HepG2 (cell line): Measurements from ENCODE around the gene ALCAM. TPM values are rescaled to one million over a fixed set of nuclear protein-coding genes. Genes with fewer than 3 reads are reported as not detected.
A peak's percentile ranks its signal among the peaks of the same experiment; 100 is the strongest.

Experiments used
- AGO2 ChIP-seq: fragments of 200-400 bp; formaldehyde crosslinking; optimal IDR thresholded peaks from 2 replicates; pipeline ENCODE3; 2017; ENCODE audit warnings: mild to moderate bottlenecking, low read depth, low read length, moderate library complexity
- ATAD3A ChIP-seq: sonication (generic); formaldehyde crosslinking; IDR thresholded peaks from 2 replicates; pipeline ENCODE4 v1.4.0; 2020; ENCODE audit warnings: missing genetic modification reagents
- CENPX ChIP-seq: sonication (generic); formaldehyde crosslinking; IDR thresholded peaks from 2 replicates; pipeline ENCODE4 v1.9.0; 2021; ENCODE audit warnings: mild to moderate bottlenecking, missing genetic modification reagents, moderate library complexity
- DR1 ChIP-seq: sonication (generic); formaldehyde crosslinking; IDR thresholded peaks from 2 replicates; pipeline ENCODE4 v1.8.0; 2021; ENCODE audit warnings: mild to moderate bottlenecking, missing genetic modification reagents, inconsistent platforms
- FOXA3 ChIP-seq: IDR thresholded peaks from 2 replicates; pipeline ENCODE4 v1.6.1; 2016; ENCODE audit warnings: missing genetic modification reagents, missing compliant biosample characterization
- GZF1 ChIP-seq: sonication (generic); formaldehyde crosslinking; IDR thresholded peaks from 2 replicates; pipeline ENCODE4 v1.5.1; 2020; ENCODE audit warnings: mild to moderate bottlenecking, missing genetic modification reagents
- HNRNPUL1 ChIP-seq: fragments of 200-400 bp; formaldehyde crosslinking; IDR thresholded peaks from 2 replicates; pipeline ENCODE4 v1.6.1; 2017; ENCODE audit warnings: low read depth, mild to moderate bottlenecking, low read length, moderate library complexity
- HOXD1 ChIP-seq: sonication (generic); formaldehyde crosslinking; IDR thresholded peaks from 2 replicates; pipeline ENCODE4 v1.5.0; 2020; ENCODE audit warnings: missing genetic modification reagents
- IRF2 ChIP-seq: IDR thresholded peaks from 2 replicates; pipeline ENCODE4 v1.6.1; 2018; ENCODE audit warnings: missing genetic modification reagents, missing compliant biosample characterization
- JUNB ChIP-seq: sonication (generic); formaldehyde crosslinking; IDR thresholded peaks from 2 replicates; pipeline ENCODE4 v1.8.0; 2022; ENCODE audit warnings: missing genetic modification reagents, mild to moderate bottlenecking, borderline replicate concordance
- MBNL3 ChIP-seq: fragments of 250-450 bp; sonication (Bioruptor Pico); conservative IDR thresholded peaks from 2 replicates; pipeline ENCODE4 v1.8.0; 2022; ENCODE audit warnings: mild to moderate bottlenecking, inconsistent platforms
- MIER2 ChIP-seq: IDR thresholded peaks from 2 replicates; pipeline ENCODE4 v1.6.1; 2016; ENCODE audit warnings: missing biosample characterization, missing genetic modification reagents
- POLR2AphosphoS5 ChIP-seq: IDR thresholded peaks from 2 replicates; pipeline ENCODE4 v1.6.1; 2012; ENCODE audit warnings: low read depth, low read length
- RORA ChIP-seq: sonication (generic); formaldehyde crosslinking; IDR thresholded peaks from 2 replicates; pipeline ENCODE4 v1.5.0; 2020; ENCODE audit warnings: mild to moderate bottlenecking, missing genetic modification reagents, moderate library complexity
- SALL1 ChIP-seq: sonication (generic); formaldehyde crosslinking; IDR thresholded peaks from 2 replicates; pipeline ENCODE4 v1.8.0; 2022; ENCODE audit warnings: mild to moderate bottlenecking, missing genetic modification reagents
- SP2 ChIP-seq: sonication (generic); formaldehyde crosslinking; IDR thresholded peaks from 2 replicates; pipeline ENCODE4 v1.5.1; 2020; ENCODE audit warnings: mild to moderate bottlenecking, missing genetic modification reagents
- THYN1 ChIP-seq: sonication (generic); formaldehyde crosslinking; IDR thresholded peaks from 2 replicates; pipeline ENCODE4 v1.8.1; 2023; ENCODE audit warnings: low read depth, mild to moderate bottlenecking, moderate library complexity, missing genetic modification reagents, borderline replicate concordance
- TP53 ChIP-seq: sonication (generic); formaldehyde crosslinking; conservative IDR thresholded peaks from 2 replicates; pipeline ENCODE4 v1.4.0; 2020; ENCODE audit warnings: missing genetic modification reagents
- ZNF234 ChIP-seq: sonication (generic); formaldehyde crosslinking; conservative IDR thresholded peaks from 2 replicates; pipeline ENCODE4 v1.5.1; 2020; ENCODE audit warnings: mild to moderate bottlenecking, missing genetic modification reagents
- ZNF33A ChIP-seq: sonication (generic); formaldehyde crosslinking; IDR thresholded peaks from 2 replicates; pipeline ENCODE4 v1.5.1; 2020; ENCODE audit warnings: missing genetic modification reagents, mild to moderate bottlenecking, moderate library complexity, borderline replicate concordance
- ZNF562 ChIP-seq: sonication (generic); formaldehyde crosslinking; IDR thresholded peaks from 2 replicates; pipeline ENCODE4 v1.8.0; 2022; ENCODE audit warnings: missing genetic modification reagents, borderline replicate concordance
- ZNF672 ChIP-seq: sonication (generic); formaldehyde crosslinking; IDR thresholded peaks from 2 replicates; pipeline ENCODE4 v1.8.1; 2022; ENCODE audit warnings: missing genetic modification reagents
- ZNF776 ChIP-seq: sonication (generic); formaldehyde crosslinking; IDR thresholded peaks from 2 replicates; pipeline ENCODE4 v1.4.0; 2020; ENCODE audit warnings: mild to moderate bottlenecking, missing genetic modification reagents
- ZNF839 ChIP-seq: sonication (generic); formaldehyde crosslinking; IDR thresholded peaks from 2 replicates; pipeline ENCODE4 v1.4.0; 2020; ENCODE audit warnings: missing genetic modification reagents, mild to moderate bottlenecking, borderline replicate concordance
- polyA plus RNA-seq, 8 experiments: library from polyadenylated mRNA; depleted of rRNA in 3 of 8; stranded (reverse) in 7 of 8; unstranded in 1 of 8; fragments of >200 nt; fragmentation: Illumina TruSeq in 4 of 8; extraction: Trizol in 4 of 8; gene quantifications; 2 replicates each; pipeline versions ENCODE4 v1.2.1 to v1.2.3, GENCODE V29; 2011 to 2016; ENCODE audit warnings: low read depth in 4 of 8, missing spikeins in 1 of 8, mixed read lengths in 1 of 8; ENCODE audit not compliant: insufficient read depth in 1 of 8
- total RNA-seq, 5 experiments: library from RNA; depleted of rRNA; stranded (reverse); fragments of >200 nt; fragmentation: Illumina TruSeq; extraction: Trizol; gene quantifications; 2 replicates each; pipeline ENCODE4 v1.2.3, GENCODE V29; 2016; ENCODE audit warnings: low read depth in 1 of 5
- TF ChIP-seq, protein P1 (sequence below): sonication (generic); formaldehyde crosslinking; IDR thresholded peaks from 2 replicates; pipeline ENCODE4 v1.4.0; 2020; ENCODE audit warnings: mild to moderate bottlenecking, missing genetic modification reagents
- TF ChIP-seq, protein P2 (sequence below): sonication (generic); formaldehyde crosslinking; IDR thresholded peaks from 2 replicates; pipeline ENCODE4 v1.5.1; 2020; ENCODE audit warnings: mild to moderate bottlenecking, missing genetic modification reagents, borderline replicate concordance

The ALCAM gene
- total and polyA plus RNA-seq, 2 of the 13 experiments (the other 11 are each of a cell fraction or from before 2014, with no cell fraction given) = 26.0 to 33.1 TPM

GRCh38 chr3:105387122-105387751 lies 20.5 kb downstream of the ALCAM start (continued):
- TF ChIP-seq THYN1 (no peak), SP2 (CRISPR knock-in tag) (no peak), ZNF33A (no peak; the same call in 1 of the 2 replicates), FOXA3 (peak; percentile 98), POLR2AphosphoS5 (no peak), SALL1 (CRISPR knock-in tag) (peak; percentile 65; the same call in 1 of the 2 replicates), MBNL3 (CRISPR knock-in tag) (no peak), MIER2 (CRISPR knock-in tag) (no peak), ZNF234 (CRISPR knock-in tag) (no peak), ZNF672 (CRISPR knock-in tag) (no peak), ZNF562 (CRISPR knock-in tag) (no peak), TP53 (no peak), RORA (CRISPR knock-in tag) (no peak; the same call in 1 of the 2 replicates), IRF2 (peak; percentile 37; the same call in 1 of the 2 replicates), ZNF839 (no peak), DR1 (CRISPR knock-in tag) (no peak), JUNB (CRISPR knock-in tag) (peak; percentile 87; the same call in 1 of the 2 replicates), HOXD1 (CRISPR knock-in tag) (no peak), HNRNPUL1 (no peak), ATAD3A (CRISPR knock-in tag) (no peak), GZF1 (no peak), AGO2 (no peak), CENPX (CRISPR knock-in tag) (no peak), ZNF776 (CRISPR knock-in tag) (no peak)
- TF ChIP-seq, protein P1, sequence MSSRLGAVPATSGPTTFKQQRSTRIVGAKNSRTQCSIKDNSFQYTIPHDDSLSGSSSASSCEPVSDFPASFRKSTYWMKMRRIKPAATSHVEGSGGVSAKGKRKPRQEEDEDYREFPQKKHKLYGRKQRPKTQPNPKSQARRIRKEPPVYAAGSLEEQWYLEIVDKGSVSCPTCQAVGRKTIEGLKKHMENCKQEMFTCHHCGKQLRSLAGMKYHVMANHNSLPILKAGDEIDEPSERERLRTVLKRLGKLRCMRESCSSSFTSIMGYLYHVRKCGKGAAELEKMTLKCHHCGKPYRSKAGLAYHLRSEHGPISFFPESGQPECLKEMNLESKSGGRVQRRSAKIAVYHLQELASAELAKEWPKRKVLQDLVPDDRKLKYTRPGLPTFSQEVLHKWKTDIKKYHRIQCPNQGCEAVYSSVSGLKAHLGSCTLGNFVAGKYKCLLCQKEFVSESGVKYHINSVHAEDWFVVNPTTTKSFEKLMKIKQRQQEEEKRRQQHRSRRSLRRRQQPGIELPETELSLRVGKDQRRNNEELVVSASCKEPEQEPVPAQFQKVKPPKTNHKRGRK (CRISPR knock-in tag) = no peak
- TF ChIP-seq, protein P2, sequence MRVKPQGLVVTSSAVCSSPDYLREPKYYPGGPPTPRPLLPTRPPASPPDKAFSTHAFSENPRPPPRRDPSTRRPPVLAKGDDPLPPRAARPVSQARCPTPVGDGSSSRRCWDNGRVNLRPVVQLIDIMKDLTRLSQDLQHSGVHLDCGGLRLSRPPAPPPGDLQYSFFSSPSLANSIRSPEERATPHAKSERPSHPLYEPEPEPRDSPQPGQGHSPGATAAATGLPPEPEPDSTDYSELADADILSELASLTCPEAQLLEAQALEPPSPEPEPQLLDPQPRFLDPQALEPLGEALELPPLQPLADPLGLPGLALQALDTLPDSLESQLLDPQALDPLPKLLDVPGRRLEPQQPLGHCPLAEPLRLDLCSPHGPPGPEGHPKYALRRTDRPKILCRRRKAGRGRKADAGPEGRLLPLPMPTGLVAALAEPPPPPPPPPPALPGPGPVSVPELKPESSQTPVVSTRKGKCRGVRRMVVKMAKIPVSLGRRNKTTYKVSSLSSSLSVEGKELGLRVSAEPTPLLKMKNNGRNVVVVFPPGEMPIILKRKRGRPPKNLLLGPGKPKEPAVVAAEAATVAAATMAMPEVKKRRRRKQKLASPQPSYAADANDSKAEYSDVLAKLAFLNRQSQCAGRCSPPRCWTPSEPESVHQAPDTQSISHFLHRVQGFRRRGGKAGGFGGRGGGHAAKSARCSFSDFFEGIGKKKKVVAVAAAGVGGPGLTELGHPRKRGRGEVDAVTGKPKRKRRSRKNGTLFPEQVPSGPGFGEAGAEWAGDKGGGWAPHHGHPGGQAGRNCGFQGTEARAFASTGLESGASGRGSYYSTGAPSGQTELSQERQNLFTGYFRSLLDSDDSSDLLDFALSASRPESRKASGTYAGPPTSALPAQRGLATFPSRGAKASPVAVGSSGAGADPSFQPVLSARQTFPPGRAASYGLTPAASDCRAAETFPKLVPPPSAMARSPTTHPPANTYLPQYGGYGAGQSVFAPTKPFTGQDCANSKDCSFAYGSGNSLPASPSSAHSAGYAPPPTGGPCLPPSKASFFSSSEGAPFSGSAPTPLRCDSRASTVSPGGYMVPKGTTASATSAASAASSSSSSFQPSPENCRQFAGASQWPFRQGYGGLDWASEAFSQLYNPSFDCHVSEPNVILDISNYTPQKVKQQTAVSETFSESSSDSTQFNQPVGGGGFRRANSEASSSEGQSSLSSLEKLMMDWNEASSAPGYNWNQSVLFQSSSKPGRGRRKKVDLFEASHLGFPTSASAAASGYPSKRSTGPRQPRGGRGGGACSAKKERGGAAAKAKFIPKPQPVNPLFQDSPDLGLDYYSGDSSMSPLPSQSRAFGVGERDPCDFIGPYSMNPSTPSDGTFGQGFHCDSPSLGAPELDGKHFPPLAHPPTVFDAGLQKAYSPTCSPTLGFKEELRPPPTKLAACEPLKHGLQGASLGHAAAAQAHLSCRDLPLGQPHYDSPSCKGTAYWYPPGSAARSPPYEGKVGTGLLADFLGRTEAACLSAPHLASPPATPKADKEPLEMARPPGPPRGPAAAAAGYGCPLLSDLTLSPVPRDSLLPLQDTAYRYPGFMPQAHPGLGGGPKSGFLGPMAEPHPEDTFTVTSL (CRISPR knock-in tag) = peak; percentile 97
